NCI-H345 treated with DMSO at 0.1 percent for 48 hours (cell line): ENCODE measurements around the gene NT5C.
"Not testable (repeated sequence)": the region's sequence is repeated elsewhere in the genome, so short reads cannot be mapped to it uniquely, and the experiment has no call there.

Experiments used
- DNase-seq: peaks from one replicate; lab custom pipeline; 2025; ENCODE audit not compliant: unreplicated experiment; lab: John Stamatoyannopoulos, UW

NT5C gene

DNA sequence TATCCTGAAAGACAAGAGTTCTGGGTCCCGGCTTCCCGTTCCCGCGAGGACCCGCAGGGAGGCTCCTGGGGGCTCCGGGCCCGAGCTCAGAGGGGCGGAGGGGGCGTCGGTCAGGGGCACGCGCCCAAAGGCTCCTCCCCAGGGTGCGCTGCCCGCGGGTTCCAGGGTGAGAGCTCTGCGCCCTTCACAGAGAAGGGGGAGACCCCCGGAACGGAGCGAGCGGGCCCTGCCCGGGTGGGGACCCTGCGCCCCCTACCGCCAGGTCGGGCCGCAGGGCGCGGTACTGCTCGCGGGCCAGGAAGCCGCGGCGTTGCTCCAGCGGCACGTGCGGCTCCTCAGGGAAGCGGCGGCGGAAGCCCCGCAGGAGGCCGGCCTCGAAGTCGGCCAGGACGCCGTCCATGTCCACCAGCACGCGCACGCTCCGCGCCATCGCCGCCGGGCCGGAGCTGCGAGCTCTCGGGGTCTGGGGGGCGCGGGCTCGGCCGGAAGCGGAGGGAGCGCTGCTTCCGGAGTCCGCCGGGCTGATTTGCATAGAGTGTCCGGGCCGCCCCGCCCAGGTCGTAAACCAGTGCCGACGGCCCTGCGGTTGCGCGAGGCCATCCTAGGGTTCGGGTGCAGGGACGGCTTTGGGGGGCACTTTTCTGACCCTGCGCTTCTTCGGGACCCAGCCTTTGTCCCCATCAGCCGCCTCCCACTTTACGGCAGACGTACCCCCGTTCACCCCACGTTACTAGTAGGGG is at the start of gene NT5C:
TSS of gene NT5C (minus strand) at position 465 of the 740 bp plus-strand sequence. CDS start at position 430, 35 bp downstream.
- peak; percentile 72 for DNase-seq

DNA sequence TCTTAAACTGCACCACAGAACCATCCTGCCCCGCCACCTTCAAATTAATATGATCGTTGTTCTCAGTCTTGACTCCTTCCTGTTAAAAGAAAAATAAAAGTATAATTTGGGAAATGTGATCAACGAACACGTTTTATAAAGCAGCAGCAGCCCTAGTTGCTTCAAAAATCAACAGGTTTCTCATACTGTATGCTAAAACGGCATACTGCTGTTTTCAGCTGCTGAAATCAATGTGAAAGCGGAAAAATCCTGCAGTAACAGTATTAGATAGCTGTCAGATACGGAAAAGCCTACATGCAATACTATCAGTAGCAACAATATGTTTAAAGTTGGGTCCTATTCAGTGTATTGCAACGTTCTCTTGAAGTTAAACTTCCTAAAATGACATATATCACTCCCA is 49.6 kb upstream of the NT5C start:
- no peak for DNase-seq

DNA sequence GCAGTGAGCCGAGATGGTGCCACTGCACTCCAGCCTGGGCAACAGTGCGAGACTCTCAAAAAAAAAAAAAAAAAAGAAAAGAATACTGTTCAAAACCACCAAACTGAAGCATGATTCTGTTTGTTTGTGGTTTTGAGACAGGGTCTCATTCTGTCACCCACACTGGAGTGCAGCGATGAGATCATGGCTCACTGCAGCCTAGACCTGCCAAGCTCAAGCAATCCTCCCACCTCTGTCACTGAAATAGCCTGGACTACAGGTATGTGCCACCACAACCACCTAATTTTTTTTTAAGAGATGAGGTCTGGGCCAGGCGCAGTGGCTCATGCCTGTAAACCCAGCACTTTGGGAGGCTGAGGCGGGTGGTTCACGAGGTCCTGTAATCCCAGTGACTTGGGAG is 46.9 kb upstream of the NT5C start:
- no peak for DNase-seq

DNA sequence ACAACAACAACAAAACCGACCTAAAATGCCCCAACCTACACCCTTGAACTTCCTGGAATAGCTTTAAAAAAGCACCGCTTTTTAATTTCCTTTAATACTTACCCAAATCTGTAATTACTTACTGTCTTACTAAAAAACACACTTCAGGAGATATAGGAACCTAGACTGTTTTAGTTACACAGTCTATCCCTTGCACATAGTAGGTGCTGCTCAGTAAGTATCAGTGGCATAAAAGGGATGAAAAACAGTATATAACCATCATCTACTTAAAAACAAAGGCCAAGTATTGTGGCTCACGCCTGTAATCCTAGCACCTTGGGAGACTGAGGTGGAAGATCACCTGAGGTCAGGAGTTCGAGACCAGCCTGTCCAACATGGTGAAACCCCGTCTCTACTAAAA is 45.1 kb upstream of the NT5C start:
- DNase-seq: no peak

DNA sequence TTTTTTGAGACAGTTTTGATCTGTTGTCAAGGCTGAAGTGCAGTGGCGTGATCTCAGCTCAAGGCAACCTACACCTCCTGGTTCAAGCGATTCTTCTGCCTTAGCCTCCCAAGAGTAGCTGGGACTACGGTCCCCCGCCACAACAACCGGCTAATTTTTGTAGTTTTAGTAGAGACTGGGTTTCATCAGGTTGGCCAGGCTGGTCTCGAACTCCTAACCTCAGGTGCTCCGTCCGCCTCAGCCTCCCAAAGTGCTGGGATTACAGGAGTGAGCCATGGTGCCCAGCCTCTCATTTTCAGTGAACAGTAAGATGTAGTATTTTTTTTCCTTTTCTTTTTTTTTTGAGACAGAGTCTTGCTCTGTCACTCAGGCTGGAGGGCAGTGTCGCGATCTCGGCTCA is 43.5 kb upstream of the NT5C start:
- no peak for DNase-seq

DNA sequence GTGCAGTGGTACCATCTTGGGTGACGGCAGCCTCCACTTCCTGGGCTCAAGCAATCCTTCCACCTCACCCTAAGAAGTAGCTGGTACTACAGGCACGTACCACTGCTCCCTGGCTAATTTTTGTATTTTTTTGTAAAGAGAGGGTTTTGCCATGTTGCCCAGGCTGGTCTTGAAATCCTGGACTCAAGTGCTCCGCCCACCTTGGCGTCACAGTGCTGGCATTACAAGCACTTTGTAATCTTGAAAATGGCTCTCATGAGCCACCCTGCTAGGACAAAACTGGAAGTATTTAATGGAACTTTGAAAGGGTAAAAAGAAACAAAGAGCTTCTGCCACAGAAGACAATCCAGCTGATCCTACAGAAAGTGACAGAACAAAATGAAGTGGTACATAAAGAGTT is 42.0 kb upstream of the NT5C start:
- DNase-seq: no peak

DNA sequence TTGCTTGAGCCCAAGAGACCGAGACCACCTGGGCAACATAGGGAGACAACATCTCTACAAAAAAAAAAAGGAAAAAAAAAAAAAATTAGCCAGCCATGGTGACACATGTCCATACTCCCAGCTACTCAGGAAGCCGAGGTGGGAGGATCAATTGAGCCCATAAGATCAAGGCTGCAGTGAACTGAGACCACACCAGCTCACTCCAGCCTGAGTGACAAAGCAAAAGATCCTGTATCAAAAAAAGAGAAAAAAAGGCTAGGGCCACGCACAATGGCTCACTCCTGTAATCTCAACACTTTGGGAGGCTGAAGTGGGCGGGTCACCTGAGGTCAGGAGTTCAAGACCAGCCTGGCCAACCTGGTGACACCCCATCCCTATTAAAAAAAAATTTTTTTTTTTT is 37.5 kb upstream of the NT5C start:
- DNase-seq: no peak

DNA sequence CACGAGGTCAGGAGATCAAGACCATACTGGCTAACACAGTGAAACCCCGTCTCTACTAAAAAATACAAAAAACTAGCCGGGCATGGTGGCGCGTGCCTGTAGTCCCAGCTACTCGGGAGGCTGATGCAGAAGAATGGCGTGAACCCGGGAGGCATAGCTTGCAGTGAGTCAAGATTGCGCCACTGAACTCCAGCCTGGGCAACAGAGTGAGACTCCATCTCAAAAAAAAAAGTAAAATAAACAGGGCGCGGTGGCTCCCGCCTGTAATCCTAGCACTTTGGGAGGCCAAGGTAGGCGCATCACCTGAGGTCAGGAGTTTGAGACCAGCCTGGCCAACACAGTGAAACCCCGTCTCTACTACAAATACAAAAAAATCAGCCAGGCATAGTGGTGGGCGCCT is 33.1 kb upstream of the NT5C start:
- not testable (repeated sequence) for DNase-seq

DNA sequence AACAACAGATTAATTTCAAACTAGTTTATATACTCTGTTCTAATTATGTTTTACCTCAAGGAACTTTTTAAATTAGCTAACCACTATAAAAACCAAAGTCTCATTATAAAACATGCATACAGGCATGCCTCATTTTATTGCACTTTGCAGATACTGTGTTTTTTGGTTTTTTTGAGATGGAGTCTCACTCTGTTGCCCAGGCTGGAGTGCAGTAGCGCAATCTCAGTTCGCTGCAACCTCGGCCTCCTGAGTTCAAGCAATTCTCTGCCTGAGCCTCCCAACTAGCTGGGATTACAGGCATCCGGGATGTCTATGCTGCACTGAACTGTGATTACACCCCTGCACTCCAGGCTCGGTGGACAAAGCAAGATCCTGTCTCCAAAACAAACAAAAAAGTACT is 31.5 kb upstream of the NT5C start:
- no peak for DNase-seq

DNA sequence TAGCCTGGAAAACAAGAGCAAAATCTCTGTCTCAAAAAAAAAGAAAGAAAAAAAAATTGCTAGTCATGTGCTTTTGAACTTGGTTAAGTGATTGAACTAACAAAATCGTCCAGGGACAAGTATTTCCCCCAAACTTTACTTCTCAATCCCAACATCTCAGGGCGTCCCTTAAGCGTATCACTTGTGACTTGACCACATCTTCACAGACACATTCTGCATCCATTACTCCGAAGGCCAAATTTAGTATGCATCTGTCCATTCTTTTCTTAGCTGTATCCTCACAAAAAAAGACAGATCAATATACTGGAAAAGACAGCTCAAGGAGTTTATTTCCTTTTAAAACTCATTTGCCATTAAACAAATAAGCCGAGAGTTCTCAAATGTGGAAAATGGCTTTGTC is 28.7 kb upstream of the NT5C start:
- no peak for DNase-seq

DNA sequence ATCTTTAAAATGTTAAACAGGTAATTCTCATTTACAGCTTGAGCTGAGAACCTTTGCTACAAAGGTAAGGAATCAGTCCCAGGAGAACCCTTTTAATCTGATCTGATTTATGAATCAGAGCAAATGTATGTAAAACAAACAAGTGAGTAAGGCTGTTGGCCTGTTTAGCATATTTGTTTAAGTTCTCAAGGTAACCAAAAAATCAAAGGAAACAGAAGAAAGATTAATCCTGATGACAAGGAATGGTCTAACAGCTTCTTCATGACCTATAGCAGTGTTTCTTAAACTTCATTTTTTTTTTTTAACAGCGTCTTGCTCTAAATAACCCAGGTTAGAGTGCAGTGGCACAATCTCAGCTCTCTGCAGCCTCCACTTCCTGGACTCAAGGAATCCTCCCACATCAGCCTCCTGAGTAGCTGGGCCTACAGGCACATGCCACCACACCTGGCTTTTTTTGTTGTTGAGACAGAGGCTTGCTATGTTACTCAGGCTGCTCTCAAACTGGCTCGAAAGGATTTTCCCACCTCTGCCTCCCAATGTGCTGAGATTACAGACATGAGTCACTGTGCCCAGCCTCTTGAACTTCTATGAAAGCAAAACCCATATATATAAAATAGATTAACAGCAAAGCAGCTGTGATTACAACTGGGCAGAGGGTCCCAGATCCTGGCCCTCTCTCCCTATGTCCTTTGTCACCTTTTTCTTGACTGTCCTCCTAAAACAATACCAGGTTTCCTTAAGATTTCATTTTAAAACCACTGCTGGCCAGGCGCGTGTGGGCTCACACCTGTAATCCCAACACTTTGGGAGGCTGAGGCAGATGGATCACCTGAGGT is 27.9 kb upstream of the NT5C start:
- DNase-seq: no peak

DNA sequence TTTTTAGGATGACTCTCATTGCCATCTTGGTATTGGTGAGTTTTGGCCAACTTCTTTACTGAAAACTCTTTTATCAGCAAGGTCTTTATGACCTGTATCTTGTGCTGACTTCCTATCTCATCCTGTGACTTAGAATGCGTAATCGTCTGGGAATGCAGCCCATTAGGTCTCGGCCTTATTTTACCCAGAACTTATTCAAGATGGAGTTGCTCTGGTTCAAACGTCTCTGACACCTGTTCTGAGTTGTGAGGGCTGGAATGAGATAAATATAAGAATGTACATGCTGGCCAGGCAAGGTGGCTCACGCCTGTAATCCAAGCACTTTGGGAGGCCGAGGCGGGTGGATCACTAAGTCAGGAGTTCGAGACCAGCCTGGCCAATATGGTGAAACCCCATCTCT is 26.9 kb upstream of the NT5C start:
- not testable (repeated sequence) for DNase-seq

DNA sequence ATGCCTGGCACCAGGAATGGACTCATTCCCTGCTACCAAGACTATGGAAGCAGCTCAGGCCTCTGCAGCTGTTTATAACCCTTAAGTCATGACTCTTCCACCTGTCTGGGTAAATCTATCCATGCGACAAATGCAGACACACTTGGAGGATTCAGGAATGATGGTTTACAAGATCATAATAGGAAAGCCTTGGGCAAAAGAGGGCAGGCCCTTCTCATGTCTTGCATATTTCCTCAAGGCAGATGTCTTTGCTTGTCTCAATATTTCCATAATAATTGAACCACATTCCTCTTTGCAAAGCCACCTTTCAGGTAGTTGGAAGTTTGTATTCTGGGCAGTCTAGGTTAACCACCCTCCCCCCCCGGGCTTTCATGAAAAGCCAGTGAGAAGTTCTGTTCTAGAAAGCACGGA is 23.7 kb upstream of the NT5C start:
- DNase-seq: no peak

DNA sequence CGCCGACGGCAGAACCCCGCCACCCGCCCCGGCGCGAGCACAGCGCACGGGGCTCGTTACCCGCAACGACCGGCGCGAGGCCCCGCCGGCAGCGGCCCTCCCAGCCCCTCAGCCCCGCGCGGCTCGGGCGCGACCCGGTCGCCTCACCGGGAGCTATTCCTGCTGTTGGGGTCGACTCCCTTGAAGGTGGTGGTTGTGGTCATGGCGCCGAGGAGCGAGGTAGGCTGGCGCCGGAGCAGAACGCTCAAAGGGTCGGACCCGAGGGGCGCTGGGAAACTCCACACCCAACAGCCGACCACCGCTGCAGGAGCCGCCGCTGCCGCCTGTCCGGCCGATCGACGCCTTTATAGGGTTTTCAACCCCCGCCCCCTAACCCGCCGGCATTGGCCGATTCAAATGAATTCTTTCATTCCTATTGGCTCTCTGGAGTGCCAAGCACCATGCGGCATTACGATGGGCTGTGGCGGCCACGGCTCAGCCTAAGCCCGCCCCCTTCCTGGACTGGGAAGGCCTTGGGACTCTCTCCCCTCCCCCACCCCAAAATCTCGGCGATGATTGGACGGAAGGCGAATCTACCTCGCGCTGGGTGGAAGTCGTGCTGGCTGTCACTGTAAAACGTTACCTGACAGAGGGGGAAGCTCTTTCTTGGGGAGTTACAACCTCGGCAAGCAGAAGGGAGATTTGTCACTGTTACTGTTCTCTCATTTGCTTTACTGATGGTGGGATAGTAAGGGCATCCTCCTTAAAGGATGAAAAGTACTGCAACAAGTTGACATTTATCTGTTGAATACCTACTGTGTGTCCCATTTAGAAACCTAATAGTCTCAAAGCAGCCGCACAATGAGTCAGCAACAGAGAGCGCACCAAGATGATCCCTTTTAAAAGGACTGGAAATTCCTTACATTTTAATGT is 22.9 kb upstream of the NT5C start, which contains the start of gene JPT1:
TSS of gene JPT1 (minus strand) at position 318 of the 912 bp plus-strand sequence. CDS start at position 203, 115 bp downstream.
- DNase-seq: peak; percentile 99

DNA sequence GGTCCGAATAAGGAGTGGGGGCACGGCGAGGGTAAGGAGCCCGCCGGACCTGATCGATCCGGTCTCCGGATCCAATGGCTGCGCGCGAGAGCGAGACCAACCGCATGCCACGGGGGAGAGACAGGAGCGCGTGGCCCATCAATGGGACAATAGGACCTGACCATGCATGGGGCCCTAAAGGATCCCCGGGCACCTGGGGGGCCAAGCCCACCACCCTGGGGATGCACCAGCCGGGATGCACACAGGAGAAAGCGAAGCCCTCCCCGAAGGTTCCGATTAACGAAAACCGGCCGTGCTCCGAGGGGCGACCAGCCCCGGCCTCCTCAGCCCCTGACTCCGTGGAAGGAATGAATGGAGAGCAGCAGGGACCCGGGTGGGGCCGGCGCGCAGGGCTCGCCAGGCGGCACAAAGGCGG is 22.2 kb upstream of the NT5C start:
- no peak for DNase-seq

DNA sequence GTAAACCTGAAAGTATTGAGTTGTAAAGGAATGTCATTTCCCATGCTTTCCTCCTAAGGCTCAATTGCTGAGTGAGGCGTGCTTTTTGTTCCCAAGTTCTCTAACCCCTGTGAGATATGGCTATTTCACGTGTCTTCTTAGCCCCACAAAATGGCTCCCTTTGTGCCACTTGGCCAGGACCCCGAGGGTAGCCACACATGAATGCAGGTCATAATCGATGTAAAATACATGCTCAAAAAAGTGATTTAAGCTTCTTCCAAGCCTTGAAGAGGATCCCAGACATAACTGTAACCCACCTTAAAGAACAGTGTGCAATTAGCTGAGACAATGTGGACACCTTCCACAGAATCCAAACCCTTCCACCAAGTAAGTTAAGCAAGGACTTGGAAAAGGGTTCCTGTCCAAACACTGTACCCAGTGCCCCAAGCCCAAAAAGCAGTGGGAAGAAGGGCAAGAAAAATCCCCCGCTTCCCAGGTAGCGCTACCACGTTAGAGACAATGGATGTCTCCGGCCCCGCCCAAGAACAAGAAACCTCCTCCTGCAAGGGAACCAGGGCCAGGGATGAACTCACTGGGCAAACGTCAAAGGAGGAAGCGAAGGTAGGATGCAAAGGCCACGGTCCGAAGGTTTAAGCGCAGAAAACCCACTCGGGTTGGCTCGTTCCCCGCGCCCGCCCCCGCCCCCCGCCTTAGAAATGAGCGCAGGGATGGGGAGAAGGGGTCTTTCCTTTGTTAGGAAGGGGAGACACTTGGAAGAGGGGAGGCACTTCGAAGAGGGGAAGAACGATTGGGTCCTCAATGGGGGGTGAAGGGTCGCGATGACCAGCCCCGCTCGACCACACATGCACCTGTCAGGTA is 21.6 kb upstream of the NT5C start:
- DNase-seq: peak; percentile 27

DNA sequence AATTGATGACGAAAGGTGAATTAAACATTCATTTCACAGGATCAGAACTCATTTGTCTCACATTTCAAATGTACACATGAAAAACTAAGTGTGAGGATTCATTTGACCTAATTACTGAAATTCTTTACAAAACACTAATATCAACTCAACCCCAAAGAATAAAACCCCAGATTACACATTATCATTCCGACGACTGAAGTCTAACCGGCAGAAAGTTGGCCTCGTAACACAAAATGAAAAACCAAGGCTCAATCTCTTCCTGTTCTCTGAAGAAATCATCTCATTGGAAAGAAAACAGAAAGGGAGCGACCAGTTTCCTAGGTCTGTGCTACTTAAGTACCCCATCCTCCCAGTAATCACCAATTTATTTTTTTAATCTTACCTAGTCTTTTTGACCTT is 21.0 kb upstream of the NT5C start:
- no peak for DNase-seq

DNA sequence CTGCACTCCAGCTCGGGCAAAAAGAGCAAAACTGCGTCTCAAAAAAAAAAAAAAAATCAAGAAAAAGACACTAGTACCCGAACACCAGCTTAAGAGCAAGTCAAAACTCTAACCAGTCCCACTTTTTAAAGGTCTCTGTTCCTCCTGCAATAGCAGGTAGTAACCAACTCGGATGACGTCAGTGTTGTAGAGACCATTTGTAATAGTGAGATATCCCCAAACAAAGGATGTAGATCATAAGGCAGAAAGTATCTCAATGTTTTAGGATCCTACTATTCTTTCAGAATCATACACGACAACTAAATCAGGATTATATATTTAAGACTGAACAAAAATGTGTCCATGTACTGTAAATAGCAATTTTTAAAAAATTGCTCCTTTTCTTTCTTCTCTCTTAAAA is 20.4 kb upstream of the NT5C start:
- DNase-seq: no peak

DNA sequence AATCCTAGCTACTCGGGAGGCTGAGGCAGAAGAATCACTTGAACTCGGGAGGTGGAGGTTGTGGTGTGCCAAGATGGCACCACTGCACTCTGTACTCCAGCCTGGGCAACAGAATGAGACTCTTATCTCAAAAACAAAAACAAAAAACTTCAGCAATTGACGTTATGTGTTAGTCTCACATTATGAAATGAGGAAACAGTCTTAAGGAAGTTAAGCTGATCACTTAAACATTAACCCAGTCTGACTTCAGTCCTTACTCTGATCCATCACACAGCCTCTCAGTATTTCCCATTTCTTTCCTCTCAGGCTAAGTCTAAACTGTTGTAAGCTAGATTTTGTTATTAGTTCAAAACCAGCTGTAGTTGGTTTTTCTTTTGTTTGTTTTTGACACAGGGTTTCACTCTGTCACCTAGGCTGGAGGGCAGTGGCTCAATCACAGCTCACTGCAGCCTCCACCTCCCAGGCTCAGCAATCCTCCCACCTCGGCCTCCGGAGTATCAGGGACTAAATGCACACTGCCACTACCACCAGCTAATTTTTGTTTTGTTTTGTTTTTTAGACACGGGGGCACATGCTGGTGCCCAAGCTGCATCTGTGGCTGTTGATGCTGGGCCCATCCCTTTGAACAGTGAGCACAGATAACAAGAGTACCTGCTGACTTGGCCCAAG is 16.5 kb upstream of the NT5C start:
- no peak for DNase-seq

DNA sequence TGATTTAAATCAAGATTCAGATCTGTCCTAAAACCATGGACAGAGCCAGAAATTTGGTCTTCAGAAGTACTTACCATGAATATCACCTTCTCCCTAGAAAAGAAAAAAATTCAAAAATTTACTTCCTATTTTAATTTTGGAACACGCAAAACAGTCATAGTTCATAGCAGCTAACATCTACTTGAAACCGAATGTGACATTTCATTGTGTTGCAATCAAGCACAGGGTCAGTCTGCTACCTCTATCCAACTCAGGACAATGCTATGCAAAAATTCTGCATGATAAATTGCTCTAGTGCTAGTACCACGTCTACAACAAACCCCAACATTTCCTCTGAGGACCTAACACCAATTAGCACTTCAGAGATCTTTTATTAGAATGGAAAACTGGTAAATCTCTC is 15.1 kb upstream of the NT5C start:
- no peak for DNase-seq
